ENCODE results near the gene FZD7.

The FZD7 gene

DNA sequence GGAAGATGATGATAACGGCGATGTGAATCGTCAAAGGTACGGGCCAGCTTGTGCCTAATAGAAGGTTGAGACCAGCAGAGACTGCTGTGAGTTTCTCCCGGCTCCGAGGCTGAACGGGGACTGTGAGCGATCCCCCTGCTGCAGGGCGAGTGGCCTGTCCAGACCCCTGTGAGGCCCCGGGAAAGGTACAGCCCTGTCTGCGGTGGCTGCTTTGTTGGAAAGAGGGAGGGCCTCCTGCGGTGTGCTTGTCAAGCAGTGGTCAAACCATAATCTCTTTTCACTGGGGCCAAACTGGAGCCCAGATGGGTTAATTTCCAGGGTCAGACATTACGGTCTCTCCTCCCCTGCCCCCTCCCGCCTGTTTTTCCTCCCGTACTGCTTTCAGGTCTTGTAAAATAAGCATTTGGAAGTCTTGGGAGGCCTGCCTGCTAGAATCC is 3.0 kb downstream of the FZD7 start:
- H3K4me3 ChIP-seq (ENCODE audit: low read depth, low read length): peak overlapping the region; percentile 44
- DNase-seq (ENCODE audit: low read depth): peak; percentile 45

DNA sequence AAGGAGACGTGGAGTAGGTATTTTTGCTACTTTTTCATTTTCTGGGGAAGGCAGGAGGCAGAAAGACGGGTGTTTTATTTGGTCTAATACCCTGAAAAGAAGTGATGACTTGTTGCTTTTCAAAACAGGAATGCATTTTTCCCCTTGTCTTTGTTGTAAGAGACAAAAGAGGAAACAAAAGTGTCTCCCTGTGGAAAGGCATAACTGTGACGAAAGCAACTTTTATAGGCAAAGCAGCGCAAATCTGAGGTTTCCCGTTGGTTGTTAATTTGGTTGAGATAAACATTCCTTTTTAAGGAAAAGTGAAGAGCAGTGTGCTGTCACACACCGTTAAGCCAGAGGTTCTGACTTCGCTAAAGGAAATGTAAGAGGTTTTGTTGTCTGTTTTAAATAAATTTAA is 3.4 kb downstream of the FZD7 start:
- H3K4me3 ChIP-seq (ENCODE audit: low read depth, low read length): peak overlapping the region; percentile 44
- TF ChIP-seq, protein P1, sequence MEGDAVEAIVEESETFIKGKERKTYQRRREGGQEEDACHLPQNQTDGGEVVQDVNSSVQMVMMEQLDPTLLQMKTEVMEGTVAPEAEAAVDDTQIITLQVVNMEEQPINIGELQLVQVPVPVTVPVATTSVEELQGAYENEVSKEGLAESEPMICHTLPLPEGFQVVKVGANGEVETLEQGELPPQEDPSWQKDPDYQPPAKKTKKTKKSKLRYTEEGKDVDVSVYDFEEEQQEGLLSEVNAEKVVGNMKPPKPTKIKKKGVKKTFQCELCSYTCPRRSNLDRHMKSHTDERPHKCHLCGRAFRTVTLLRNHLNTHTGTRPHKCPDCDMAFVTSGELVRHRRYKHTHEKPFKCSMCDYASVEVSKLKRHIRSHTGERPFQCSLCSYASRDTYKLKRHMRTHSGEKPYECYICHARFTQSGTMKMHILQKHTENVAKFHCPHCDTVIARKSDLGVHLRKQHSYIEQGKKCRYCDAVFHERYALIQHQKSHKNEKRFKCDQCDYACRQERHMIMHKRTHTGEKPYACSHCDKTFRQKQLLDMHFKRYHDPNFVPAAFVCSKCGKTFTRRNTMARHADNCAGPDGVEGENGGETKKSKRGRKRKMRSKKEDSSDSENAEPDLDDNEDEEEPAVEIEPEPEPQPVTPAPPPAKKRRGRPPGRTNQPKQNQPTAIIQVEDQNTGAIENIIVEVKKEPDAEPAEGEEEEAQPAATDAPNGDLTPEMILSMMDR (conservative IDR thresholded peaks at IDR 0.05; ENCODE audit: low read depth, low read length): no peak
- no peak for DNase-seq (ENCODE audit: low read depth)

More for the DNA sequence above, 3.0 kb downstream of the FZD7 start:
- TF ChIP-seq, protein P1 (conservative IDR thresholded peaks at IDR 0.05; ENCODE audit: low read depth, low read length): no peak

DNA sequence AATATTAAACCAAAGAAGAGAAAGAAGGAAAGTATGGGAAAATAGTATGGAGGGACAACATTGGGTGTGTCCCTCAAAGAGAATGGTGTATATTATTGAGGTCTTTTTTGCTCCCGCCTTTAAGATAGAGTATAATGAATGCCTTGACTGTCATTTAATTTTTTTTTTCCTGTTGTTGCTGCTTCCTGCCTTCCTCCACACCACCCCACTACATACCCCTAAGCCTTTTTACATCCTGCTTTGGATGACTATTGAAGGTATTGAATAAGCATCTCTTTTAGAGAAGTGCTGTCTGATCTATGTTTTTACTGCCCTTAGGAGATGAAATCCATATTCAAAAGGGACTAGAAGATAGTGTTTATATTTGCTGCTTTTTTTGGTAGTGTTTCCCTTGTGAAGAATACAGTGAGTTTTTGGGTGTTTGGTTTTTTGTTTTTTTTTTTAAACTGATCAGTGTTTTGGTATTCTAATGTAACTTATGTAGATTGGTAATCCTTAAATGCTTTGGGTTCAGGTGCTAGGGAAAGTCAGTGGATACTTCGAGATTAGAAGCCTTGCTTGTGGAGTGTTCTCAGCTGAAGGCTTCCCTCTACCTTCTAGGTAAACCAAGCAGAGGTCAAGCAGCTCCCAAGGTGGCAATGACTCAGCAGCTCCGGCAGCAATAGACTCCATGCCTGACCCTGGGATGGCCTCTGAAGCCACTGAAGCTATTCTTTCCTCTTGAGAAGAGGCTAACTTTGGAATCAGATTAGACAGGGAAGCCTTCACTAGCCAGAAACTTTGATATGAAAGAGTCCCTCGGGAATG is 5.0 kb downstream of the FZD7 start:
- H3K4me3 ChIP-seq (ENCODE audit: low read depth, low read length): no peak overlapping the region
- TF ChIP-seq, protein P1 (conservative IDR thresholded peaks at IDR 0.05; ENCODE audit: low read depth, low read length): no peak
- peak; percentile 36 for DNase-seq (ENCODE audit: low read depth)

DNA sequence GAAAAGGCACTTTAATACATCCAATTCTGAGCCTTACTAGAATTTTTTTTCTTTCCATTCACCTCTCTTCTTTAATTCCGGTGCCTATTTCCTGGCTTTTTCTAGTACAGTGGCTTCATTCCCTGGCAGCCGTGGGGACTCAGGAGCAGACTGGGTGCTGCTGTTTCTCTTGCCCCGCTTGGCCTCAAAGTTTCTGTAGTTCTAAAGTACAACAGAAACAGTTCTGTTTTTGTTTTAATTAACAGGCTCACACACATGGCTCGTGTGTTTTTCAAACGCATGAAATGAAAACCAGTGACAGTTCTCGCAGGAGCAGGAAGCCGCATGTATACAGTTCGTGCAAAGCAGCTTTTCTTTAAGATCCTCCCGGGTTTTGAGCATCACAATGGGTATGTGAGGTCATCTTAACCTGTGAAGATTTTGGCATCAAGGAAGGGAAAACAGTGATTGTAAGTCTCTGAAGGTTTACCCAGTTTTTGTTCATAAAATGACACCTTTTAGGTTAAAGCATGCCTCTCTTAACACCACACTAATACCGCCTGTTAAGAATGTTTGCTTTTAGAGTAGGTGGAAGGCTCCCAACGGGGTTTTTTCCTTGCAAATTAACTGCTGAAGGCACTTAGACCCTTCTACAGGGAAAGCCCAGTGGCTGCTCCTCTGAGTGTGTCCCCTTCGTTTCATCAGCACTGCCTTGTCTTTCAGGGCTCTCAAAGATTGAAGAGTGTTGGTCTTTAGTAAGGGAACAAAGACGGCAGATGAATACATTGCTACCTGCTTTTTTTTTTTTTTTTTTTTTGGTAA is 5.8 kb downstream of the FZD7 start:
- DNase-seq (ENCODE audit: low read depth): no peak
- TF ChIP-seq, protein P1 (conservative IDR thresholded peaks at IDR 0.05; ENCODE audit: low read depth, low read length): no peak
- no peak overlapping the region for H3K4me3 ChIP-seq (ENCODE audit: low read depth, low read length)

DNA sequence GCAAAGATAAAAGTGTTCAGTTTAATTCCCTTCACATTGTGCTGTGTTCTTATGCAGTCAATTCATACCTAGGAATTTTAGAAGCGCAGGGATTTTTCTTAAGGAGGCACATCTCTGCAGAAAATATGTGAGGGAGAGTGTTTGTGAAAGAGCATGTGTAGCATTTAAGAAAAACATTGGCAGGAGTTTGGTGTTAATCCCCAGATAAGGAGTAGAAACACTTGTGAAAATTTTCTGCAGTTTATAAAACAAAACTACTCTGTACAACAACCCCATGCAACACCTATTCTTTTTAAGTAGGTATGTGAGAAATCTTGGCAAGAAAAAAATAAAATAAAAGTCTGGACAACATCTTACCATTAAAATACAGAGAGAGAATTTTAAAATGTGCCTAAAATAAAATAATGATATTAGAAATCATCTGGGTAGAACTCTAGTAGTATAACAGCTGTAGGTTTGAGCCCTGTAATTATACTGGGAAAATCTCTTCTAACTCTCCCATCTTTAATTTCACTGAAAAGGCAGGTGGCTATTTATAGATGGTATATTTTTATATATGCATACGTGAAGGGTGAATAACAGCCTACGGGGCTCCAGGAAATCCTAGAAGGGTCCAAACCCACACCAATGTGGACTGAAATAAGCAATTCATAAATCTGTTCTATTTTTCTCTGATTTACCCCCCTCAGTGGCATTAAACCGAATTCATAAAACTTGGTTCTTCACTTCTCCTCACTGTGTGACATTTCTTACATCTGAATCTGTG is 6.6 kb downstream of the FZD7 start:
- TF ChIP-seq, protein P1 (conservative IDR thresholded peaks at IDR 0.05; ENCODE audit: low read depth, low read length): no peak
- no peak for DNase-seq (ENCODE audit: low read depth)
- no peak overlapping the region for H3K4me3 ChIP-seq (ENCODE audit: low read depth, low read length)

DNA sequence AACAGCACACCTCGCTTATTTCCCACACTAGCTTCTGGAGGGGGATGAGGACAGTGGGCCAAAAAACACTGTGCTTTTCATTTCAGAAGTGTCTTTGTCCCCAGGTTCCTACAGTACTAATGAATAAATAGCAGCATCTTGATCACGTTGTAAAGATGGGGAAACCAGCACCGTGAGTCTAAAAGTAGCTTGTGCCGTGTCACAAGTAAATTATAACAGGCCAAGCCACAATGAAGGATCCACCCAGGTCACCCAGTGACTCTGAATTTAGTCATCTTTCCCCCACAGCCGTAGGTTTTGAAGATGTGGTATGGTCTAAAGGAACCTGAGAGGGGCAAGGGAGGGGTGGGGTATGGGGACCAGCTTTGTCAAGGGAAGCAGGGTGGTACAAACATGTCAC is 8.8 kb downstream of the FZD7 start:
- no peak for DNase-seq (ENCODE audit: low read depth)
- TF ChIP-seq, protein P1 (conservative IDR thresholded peaks at IDR 0.05; ENCODE audit: low read depth, low read length): no peak

More for the DNA sequence above, 8.8 kb downstream of the FZD7 start:
- H3K4me3 ChIP-seq (ENCODE audit: low read depth, low read length): no peak overlapping the region
